CD4-positive, alpha-beta T cell treated with Interleukin-6 for 4 hours (primary cell): ENCODE results near the gene DCC.

Experiments used
- DNase-seq: peaks from one replicate; pipeline ENCODE4 v3.0.0-alpha.2; 2020; ENCODE audit warnings: mixed read lengths

DCC gene, protein sequence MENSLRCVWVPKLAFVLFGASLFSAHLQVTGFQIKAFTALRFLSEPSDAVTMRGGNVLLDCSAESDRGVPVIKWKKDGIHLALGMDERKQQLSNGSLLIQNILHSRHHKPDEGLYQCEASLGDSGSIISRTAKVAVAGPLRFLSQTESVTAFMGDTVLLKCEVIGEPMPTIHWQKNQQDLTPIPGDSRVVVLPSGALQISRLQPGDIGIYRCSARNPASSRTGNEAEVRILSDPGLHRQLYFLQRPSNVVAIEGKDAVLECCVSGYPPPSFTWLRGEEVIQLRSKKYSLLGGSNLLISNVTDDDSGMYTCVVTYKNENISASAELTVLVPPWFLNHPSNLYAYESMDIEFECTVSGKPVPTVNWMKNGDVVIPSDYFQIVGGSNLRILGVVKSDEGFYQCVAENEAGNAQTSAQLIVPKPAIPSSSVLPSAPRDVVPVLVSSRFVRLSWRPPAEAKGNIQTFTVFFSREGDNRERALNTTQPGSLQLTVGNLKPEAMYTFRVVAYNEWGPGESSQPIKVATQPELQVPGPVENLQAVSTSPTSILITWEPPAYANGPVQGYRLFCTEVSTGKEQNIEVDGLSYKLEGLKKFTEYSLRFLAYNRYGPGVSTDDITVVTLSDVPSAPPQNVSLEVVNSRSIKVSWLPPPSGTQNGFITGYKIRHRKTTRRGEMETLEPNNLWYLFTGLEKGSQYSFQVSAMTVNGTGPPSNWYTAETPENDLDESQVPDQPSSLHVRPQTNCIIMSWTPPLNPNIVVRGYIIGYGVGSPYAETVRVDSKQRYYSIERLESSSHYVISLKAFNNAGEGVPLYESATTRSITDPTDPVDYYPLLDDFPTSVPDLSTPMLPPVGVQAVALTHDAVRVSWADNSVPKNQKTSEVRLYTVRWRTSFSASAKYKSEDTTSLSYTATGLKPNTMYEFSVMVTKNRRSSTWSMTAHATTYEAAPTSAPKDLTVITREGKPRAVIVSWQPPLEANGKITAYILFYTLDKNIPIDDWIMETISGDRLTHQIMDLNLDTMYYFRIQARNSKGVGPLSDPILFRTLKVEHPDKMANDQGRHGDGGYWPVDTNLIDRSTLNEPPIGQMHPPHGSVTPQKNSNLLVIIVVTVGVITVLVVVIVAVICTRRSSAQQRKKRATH (N-terminal part only)

DNA sequence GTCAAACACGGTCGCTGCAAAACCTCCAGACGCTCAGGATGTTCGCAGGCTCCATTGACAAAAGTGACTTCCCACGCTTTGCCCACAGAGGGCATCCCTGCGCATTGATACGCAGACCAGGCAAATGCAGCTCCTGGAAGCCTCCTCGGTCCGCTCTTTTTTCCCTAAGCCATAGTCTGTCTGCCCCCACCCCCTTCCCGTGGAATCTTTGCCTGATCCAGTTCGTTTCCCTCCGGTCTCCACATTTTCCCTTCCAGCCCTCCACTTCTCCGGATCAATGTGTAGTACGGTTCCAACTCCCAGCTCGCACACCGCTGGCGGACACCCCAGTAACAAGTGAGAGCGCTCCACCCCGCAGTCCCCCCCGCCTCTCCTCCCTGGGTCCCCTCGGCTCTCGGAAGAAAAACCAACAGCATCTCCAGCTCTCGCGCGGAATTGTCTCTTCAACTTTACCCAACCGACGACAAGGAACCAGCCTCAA lies at the start of gene DCC:
Gene DCC, plus strand, starts transcription at position 307 of the 481 bp plus-strand sequence. CDS start 591 bp downstream, outside the sequence.
- DNase-seq = no peak

DNA sequence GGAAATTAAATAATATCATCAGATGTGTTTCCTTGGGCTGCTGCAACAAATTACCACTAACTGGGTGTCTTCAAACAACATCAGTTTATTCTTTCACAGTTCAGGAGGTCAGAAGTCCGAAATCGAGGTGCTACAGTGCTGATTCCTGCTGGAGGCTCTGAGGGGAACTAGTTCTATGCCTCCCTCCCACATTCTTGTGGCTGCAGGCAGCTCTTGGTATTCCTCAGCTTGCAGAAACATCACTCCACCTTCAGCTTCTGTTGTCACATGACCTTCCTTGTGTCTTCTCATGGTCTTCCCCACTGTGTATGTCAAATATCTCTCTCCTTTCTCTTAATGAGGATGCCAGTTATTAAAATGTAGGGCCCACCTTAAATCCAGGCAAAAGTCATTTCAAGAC lies 29.3 kb upstream of the DCC start:
- DNase-seq = no peak

DNA sequence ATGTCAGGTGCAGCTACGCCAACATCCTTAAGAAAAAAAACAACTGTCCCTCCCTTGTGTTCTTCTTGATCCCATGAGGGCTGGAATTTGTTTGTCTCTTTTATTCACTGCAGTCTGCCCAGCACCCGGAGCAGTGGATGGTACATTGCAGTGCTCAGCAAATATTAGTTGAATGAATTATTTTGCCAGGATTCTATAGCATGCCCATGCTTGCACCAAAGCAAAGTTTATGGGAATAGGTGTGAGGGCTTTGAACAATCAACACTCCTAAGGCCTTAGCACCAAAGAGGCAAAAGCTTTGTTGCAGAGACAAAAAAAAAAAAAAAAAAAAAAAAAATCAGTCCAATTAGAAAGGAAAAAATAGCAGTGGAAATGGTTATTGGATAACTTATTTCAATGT lies 28.7 kb upstream of the DCC start:
- DNase-seq = no peak

DNA sequence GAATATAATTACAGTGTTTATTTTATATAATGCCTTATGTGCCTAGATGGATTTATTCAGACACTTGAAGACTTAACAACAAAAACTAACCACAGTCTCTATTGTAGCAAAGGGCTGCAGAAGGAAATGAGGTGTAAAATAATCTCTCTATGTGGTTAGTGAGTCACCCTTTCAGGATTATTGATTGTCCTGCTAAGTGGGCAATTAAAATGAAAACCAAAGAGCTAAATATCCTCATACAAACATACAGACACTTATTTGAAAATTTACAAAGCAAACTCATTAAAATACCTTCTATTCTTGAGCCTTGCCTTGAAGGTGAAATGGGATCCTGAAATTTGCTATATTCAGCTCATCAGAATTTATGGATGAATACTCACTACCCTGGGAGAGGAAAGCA lies 27.7 kb upstream of the DCC start:
- no peak for DNase-seq

DNA sequence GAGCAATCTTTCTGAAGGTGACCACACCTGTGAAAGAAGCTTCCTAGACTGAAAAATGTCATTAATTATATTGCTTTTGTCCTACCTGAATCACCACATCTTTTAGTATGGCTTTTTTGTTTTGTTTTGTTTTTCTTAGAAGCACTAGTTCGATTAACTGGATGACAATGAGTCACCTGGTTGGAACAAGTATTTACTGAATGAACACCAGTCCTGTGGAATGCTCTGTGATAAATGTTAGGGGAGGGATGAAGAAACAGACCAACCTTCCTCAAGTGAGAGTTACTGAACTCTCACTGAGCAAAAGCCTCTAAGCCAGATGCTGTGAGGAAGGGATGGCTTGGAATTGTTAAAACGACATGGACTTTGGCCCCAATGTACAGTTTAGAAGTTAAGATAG lies 26.8 kb upstream of the DCC start:
- DNase-seq = no peak

DNA sequence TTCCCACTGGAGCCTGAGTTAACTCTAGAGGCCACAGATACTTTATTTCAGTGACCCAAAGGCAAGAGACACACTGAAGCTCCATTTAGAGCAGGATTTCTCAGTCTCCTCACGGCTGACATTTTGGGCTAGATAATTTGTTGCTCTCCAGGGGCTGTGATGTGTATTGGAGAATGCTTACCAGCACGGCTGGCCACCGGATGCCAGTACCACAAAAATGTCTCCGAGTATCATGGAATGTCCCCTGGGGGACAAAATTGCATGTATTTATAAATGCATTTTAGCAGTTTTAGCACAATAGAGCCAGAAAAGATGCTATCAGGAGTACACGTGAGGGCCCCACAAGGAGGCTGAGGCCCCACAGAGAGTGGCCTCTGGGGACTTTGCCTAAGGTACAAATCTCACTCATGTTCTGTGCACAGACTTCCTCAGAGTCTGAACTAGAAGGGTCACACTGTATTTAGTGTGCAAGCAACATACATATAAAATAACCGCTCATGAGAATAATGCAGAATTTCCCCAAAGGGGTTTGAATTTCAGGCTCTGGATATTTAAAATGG lies 20.5 kb upstream of the DCC start:
- no peak for DNase-seq

DNA sequence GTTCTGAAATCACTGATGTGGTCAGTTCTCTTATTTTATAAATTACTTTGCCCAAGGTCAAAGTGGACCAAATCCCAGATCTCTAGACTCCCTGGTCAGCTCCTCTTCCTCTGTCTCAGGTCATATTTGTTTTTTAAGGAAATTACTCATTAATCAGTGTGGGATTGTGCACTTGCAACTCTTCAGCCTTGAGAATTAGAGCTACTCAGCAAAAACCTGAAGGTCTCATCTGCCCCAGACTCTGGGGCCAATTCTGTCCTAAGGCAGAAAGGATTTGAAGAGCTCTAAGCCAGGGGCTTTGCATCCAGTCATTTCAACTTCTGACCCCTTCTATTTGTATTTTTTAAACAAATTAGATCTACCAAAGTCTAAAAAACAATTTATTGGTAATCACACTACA lies 17.7 kb upstream of the DCC start:
- DNase-seq = no peak

DNA sequence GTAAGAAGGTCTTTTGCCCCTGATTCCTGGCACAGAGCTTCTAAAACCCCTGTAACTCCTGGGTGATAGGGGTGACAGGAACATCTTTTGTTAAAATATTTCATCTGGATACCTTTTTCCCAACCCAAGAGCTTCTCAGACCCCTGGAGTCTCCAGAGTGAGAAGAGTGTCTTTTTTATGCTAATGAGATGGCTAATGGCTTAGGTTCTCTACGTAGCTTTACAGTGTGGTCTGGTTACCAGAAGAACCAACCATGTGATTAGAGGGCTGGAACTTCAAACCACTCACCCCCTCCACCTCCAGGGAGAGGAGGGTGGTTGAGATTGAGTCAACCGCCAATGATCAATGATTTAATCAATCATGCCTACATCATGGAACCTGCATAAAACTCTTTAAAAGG lies 16.2 kb upstream of the DCC start:
- DNase-seq = no peak

DNA sequence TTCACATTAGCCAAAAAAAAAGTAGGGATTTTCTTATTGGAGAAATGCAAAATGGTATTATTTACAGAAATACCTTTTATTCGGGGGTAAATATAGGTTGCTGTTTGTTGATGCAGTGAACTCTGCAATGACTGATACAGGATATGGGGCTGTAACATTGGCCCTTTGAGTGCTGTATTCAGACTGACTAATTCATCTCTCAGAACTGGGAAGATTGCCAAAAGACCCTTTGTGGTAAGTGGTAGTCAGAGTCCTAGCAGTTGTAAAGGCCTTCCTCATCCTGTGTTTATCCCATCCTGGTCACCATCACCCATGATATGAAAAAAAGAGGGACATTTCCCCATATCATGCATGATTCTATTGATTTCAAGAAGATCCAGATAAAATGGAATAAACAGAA lies 14.0 kb upstream of the DCC start:
- DNase-seq = no peak

DNA sequence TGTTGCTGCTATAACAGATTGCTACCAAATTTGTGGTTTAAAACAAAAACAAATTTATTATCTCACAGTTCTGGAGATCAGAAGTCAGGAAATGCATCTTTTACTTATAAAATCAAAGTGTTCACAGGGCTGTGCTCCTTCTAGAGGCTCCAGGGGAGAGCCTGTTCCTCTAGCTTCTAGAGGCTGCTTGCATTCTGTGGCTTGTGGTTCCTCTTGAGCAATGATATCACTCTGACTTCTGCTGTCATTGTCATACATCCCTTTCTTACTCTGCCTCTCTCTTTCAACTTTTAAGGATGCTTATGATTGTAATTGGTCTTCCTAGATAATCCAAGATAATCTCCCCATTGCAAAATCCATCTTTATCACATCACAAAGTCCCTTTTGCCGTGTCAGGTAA lies 6.1 kb upstream of the DCC start:
- DNase-seq = no peak

DNA sequence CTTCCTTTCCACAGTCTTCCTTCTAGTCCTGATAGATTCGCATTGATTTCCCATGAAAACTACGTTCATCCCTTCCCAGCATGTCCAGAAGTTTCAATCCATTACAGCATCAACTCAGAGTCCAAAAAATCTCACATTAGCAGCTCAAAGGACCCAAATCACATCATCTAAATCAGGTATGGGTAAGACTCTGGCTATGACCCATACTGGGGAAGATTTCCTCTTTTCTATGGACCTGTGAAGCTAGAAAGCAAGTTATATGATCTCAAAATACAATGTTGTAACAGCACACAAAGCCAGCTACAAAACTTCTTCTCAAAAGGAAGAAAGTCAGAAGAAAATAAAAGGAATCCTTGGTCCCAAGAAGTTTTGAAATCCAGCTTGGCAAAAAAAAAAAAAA lies 5.7 kb upstream of the DCC start:
- no peak for DNase-seq

DNA sequence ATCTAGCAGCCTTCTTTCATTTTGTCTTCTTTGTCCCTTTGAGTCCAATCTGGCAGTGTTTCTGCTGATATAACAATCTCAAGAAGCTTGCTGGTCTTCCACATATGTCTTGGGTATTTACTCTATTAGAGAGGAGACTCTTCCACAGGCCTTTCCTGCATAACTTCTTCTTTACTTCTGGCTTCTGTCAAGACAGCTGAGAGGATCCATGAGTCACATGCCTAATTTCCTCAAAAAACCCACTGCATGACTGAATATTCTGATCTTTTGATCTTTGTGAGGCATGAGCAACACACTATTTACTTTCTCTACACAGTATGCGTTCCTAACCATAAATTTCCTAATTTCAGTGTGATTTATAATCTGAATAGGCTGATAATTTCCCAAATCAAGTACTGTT lies 5.1 kb upstream of the DCC start:
- no peak for DNase-seq

DNA sequence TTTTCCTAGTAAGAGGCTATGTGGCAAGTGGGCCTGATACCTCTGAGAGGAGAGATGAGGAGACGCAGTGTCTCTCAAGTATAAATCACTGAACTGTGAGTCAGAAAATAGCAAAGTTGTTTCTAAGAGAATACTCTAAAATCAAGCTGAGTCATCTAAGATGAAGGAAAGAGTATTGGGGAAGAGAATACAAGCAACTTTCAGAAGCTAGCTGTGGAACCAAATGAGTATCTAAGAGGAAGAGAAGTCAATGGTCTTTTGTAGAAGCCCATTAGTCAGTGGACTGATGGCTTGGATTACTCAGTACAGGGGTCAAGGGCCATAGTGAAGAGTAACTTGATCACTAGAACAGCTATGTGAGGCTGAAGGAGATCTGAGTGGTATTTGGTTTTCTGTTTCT lies 2.7 kb upstream of the DCC start:
- no peak for DNase-seq

DNA sequence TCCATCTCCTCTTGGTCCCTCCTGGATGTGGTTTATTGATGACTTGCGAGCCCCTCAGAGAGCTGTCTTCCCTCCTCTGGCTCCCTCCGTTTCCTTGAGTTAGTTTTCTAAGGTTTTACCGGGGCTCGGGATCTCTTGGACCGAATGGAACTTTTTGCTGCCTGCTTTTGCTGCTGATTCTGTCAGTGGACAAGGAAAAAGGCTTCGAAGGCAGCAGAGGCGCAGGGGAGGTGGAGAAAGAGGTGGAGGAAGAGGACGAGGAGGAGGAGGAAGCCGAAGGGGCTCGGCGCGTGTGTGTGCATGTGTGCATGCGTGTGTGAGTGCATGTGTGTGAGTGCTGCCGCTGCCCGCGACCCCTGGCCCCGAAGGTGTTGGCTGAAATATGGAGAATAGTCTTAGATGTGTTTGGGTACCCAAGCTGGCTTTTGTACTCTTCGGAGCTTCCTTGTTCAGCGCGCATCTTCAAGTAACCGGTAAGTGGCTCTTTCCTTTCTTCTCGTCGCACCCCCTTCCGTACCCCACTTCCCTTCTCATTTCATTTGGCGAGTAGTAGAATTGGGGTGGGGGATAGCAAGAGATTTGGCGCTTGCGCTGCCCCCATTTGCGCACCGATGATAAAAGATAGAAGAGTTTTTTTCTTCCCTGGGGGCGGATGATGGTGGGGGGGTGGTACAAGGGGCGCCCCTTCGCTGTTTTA lies 557 bp downstream of the DCC start:
- DNase-seq = no peak

DNA sequence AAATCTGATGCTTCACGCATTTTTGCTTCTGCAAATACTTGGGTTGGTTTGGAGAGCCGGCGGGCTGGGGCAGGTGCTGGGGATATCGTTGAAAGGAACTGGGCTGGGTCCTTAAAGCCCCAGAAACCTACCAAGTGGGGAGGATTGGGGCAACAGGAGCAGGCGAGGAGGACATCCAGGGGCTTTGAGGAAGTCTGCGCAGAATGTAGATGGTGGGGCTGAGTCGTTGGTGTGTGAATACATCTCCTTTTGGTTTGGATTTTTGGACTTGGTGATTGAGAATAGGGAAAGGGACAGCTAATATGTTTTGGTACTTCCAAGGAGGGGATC lies 1.1 kb downstream of the DCC start:
- no peak for DNase-seq

DNA sequence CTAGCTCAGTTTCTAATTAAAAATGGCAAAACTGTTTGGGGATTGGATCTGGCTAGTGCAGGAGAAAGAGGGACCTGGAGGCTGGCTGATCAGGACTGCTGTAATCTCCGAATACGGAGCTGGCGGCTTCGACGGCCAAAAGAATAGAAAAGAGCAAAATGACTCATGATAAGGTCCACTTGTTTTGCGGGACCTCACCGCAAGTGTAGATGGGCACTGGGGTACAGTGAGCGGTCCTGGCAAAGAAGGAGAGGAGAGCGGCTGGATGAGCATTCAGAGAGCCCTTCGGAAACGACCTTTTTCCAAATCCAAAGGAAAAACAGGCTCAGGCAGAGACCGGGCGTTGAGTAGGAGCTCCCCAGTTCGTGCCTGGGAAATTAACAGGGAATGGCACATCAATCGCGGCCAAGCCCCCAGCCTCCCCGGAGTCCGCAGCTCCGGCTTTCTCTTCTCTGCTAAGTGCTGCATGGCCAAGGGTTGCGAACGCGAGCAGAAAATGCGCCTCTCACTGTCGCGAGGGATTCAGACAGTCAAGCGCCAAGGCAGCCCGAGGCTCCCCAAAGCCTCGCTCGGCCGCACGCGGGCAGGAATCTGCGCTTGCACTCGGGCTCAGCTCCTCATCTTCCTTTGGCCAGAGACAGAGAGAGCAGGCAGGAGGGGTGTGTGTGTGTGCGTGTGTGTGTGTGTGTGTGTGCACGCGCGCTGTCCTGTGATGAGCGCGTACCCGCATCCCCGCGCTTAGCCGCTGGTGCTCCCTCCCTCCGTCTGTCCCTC lies 1.8 kb downstream of the DCC start:
- DNase-seq = no peak

DNA sequence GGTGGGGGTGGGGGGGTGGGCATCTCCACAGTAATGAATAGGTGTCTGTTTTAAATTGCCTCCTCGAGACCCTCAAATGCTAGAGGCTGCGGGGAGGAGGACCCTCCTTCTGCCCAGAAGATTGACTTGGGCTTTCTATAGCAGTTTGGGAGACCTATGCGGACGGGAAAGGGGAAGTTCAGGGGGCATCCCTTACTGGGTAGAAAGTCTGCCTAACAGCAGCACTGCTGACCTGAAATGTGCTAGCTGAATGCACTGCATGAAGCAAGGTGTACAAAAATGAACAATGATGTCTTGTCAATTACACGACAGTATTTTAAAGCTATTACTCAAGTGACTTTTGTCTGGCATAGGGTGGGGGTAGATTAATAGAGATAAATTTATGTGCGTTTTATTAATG lies 2.5 kb downstream of the DCC start:
- DNase-seq = no peak

DNA sequence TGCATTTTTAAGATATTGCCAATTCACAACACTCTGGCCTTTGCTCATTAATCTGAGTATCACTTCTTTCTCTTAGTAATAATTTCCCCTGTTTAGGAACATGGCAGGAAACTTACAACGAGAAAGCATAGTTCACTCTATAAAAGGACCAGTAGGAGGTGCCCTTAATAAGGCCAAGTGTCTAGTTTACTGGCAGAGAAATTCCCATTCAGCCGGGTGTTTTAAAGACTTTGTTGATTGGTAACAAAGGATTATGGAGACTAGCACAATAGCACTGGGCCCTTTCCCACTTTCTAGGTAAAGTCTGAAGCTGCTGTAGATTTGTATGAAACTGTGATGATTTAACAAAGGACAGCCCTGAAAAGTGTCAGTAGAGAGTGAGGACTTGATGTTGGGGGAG lies 3.1 kb downstream of the DCC start:
- no peak for DNase-seq

DNA sequence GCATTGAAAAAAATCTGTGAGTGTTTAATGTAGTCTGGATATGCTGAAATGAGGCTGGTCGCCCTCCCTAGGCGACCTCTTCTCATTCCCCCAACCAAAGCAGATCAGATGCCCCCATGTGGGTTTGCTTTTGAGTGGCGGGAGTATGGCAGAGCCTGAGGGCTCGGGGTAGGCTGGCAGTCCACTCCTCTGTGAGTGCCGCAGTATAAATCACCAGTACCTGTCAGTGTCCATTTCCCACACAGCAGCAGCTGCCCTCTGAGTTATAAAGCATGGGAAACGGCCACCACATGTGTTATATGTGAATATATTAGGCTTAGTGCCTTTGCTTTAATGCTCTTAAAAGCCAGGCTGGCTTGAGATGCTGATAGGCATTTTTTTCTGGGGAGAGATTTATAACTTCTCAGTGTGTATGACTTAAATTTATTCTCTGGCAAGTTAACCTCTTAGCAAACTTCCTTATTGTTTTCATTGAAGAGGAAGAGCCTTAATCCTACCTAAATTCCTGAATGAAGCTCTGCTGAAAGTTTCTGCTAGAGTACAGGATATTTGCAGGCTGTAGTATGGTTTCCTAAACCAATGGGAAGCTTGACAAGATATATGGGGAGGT lies 3.8 kb downstream of the DCC start:
- DNase-seq = no peak

DNA sequence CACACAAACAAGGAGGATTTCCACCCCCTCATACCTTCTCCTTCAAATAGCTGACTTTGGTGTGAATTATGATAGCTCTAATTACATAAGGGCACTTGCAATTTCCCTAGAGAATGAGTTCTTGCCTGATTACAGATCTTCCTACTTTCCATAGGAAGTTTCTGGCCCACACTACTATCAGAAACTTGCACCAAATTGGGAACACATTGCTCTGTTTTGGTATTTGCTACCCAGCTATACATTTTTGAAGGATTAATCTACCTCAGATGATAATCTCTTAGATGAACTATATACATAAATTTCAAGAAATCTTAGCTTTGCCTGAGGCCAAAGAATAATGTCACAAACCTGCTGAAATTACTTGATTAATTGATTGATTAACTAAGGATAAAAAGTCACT lies 4.9 kb downstream of the DCC start:
- no peak for DNase-seq

DNA sequence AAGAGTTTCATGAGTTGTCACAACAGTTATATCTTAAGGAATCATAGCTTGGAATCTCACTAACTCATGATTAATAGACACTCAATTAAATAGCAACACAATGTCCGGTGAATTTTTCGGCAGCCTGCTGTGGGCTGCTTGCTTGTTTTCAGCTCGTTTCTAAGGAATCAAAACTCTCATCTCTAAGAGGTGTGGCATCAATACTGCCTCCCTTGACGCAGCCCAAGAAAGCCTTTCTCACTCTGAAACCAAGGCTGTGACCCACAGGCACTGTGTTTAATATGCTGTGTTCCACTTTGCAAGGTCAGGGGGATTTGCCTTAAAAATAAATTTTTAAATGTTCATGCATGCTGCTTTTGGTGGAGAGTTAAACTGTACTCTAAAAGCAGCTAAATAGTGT lies 5.4 kb downstream of the DCC start:
- DNase-seq = no peak
